ENCODE measurements around the gene OPRM1.

- TF ChIP-seq, protein P1, sequence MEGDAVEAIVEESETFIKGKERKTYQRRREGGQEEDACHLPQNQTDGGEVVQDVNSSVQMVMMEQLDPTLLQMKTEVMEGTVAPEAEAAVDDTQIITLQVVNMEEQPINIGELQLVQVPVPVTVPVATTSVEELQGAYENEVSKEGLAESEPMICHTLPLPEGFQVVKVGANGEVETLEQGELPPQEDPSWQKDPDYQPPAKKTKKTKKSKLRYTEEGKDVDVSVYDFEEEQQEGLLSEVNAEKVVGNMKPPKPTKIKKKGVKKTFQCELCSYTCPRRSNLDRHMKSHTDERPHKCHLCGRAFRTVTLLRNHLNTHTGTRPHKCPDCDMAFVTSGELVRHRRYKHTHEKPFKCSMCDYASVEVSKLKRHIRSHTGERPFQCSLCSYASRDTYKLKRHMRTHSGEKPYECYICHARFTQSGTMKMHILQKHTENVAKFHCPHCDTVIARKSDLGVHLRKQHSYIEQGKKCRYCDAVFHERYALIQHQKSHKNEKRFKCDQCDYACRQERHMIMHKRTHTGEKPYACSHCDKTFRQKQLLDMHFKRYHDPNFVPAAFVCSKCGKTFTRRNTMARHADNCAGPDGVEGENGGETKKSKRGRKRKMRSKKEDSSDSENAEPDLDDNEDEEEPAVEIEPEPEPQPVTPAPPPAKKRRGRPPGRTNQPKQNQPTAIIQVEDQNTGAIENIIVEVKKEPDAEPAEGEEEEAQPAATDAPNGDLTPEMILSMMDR (IDR thresholded peaks at IDR 0.05), result no peak
- no peak for TF ChIP-seq POLR2A (IDR thresholded peaks at IDR 0.05)
These were observed 32.2 kb downstream of the OPRM1 start for GRCh38 chr6:154071236-154071635.

All from body of pancreas (tissue), 4 donors.